ENCODE data around the gene INTS3. TPM values are rescaled to one million over a fixed set of nuclear protein-coding genes. Genes with fewer than 3 reads are reported as not detected.
A peak's percentile ranks its signal among the peaks of the same experiment; 100 is the strongest.

Gene INTS3
- total and polyA plus RNA-seq, 9 of the 15 experiments (the other 6 are each of a cell fraction or from before 2014, with no cell fraction given): 6.3 to 24.1 (median 14.3) TPM

- TF ChIP-seq, protein P1, sequence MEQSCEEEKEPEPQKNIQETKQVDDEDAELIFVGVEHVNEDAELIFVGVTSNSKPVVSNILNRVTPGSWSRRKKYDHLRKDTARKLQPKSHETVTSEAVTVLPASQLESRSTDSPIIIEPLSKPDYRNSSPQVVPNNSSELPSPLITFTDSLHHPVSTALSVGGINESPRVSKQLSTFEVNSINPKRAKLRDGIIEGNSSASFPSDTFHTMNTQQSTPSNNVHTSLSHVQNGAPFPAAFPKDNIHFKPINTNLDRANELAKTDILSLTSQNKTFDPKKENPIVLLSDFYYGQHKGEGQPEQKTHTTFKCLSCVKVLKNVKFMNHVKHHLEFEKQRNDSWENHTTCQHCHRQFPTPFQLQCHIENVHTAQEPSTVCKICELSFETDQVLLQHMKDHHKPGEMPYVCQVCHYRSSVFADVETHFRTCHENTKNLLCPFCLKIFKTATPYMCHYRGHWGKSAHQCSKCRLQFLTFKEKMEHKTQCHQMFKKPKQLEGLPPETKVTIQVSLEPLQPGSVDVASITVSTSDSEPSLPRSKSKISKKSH (CRISPR knock-in tag; IDR thresholded peaks at IDR 0.05): no peak
- peak; percentile 69 for TF ChIP-seq DPF2 (IDR thresholded peaks at IDR 0.05)
- peak; percentile 67; the same call in 1 of the 2 replicates for TF ChIP-seq ZKSCAN8 (CRISPR knock-in tag; IDR thresholded peaks at IDR 0.05)
- TF ChIP-seq TAF9B (IDR thresholded peaks at IDR 0.05; ENCODE audit: partially characterized antibody): no peak
- TF ChIP-seq CEBPB (tag; IDR thresholded peaks at IDR 0.05): peak; percentile 68
- no peak for TF ChIP-seq FOXP4 (CRISPR knock-in tag; IDR thresholded peaks at IDR 0.05; ENCODE audit: borderline replicate concordance)
- TF ChIP-seq CHD2 (IDR thresholded peaks at IDR 0.05; ENCODE audit: low read depth, low read length): no peak
- no peak for TF ChIP-seq ZNF398 (CRISPR knock-in tag; IDR thresholded peaks at IDR 0.05)
- no peak for TF ChIP-seq SRSF3 (IDR thresholded peaks at IDR 0.05; ENCODE audit: insufficient read depth, low read length)
- peak; percentile 55 for TF ChIP-seq SMARCA4 (IDR thresholded peaks at IDR 0.05)
- peak; percentile 54; the same call in 1 of the 2 replicates for TF ChIP-seq TCF3 (CRISPR knock-in tag; IDR thresholded peaks at IDR 0.05)
- TF ChIP-seq, protein P2, sequence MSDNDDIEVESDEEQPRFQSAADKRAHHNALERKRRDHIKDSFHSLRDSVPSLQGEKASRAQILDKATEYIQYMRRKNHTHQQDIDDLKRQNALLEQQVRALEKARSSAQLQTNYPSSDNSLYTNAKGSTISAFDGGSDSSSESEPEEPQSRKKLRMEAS (CRISPR knock-in tag; IDR thresholded peaks at IDR 0.05): peak; percentile 69
- TF ChIP-seq HLTF (IDR thresholded peaks at IDR 0.05): no peak
- no peak for TF ChIP-seq ZNF143 (CRISPR knock-in tag; IDR thresholded peaks at IDR 0.05)
- no peak for TF ChIP-seq NONO (IDR thresholded peaks at IDR 0.05; ENCODE audit: low read depth in 2 of 2, low read length in 1 of 2)
- TF ChIP-seq NR3C1 (CRISPR knock-in tag; IDR thresholded peaks at IDR 0.05): no peak
- no peak for TF ChIP-seq HBP1 (CRISPR knock-in tag; IDR thresholded peaks at IDR 0.05)
- no peak for TF ChIP-seq HNRNPL (IDR thresholded peaks at IDR 0.05; ENCODE audit: low read depth, low read length)
- TF ChIP-seq RBM17 (IDR thresholded peaks at IDR 0.05; ENCODE audit: borderline replicate concordance, low read depth, low read length): no peak
These were observed 30.4 kb upstream of the INTS3 start (continued) for GRCh38 chr1:153697191-153698019.

Measured in K562 (cell line).